SU-DHL-6 (cell line): Measurements from ENCODE around the gene MYOG.

Experiments
- H2AFZ ChIP-seq: fragments of 200-600 bp; sonication (generic); 2 replicates; pipeline ENCODE4 v1.6.1; 2014; ENCODE audit warnings: low read depth, mild to moderate bottlenecking, moderate library complexity, mixed read lengths, antibody characterized with exemption, low read length; ENCODE audit not compliant: severe bottlenecking
- H3F3A ChIP-seq: fragments of 200-600 bp; shearing (Covaris generic); 2 replicates; pipeline ENCODE4 v1.6.0; 2016; ENCODE audit warnings: antibody characterized with exemption, mild to moderate bottlenecking; ENCODE audit not compliant: insufficient read depth
- H3K27ac ChIP-seq: fragments of 200-600 bp; sonication (generic); 2 replicates; pipeline ENCODE4 v1.5.1; 2016; ENCODE audit warnings: low read depth, mild to moderate bottlenecking, low read length, moderate library complexity, mixed read lengths
- H3K27me3 ChIP-seq: fragments of 200-600 bp; sonication (generic), shearing (Covaris generic); 2 replicates; pipeline ENCODE4 v1.6.0; 2014; ENCODE audit warnings: mild to moderate bottlenecking, low read length
- H3K36me3 ChIP-seq: fragments of 200-600 bp; sonication (generic); 2 replicates; pipeline ENCODE4 v1.6.1; 2014; ENCODE audit warnings: mild to moderate bottlenecking, low read length, mixed read lengths
- H3K4me2 ChIP-seq: fragments of 300-600, 200-600 bp; shearing (Covaris generic), sonication (generic); 2 replicates; pipeline ENCODE4 v1.6.0; 2014; ENCODE audit warnings: low read length, low read depth, mild to moderate bottlenecking; ENCODE audit not compliant: poor library complexity, severe bottlenecking
- H3K4me3 ChIP-seq: fragments of 200-600 bp; sonication (generic); 2 replicates; pipeline ENCODE4 v1.5.1; 2014; ENCODE audit warnings: antibody characterized with exemption, low read length, mild to moderate bottlenecking, mixed read lengths; ENCODE audit not compliant: insufficient read depth, poor library complexity, severe bottlenecking
- H3K79me2 ChIP-seq: fragments of 200-600 bp; sonication (generic); 2 replicates; pipeline ENCODE4 v1.6.1; 2014; ENCODE audit warnings: mild to moderate bottlenecking, low read length, moderate library complexity; ENCODE audit not compliant: insufficient read depth
- H3K9ac ChIP-seq: fragments of 200-600 bp; sonication (generic); 2 replicates; pipeline ENCODE4 v1.7.0; 2014; ENCODE audit warnings: mild to moderate bottlenecking, low read length
- H3K9me2 ChIP-seq: fragments of 200-600 bp; sonication (generic); replicated peaks from 2 replicates; pipeline ENCODE4 v1.6.1; 2014; ENCODE audit warnings: low read length; ENCODE audit not compliant: insufficient read depth
- H3K9me3 ChIP-seq: fragments of 200-600 bp; sonication (generic); 2 replicates; pipeline ENCODE4 v1.6.1; 2014; ENCODE audit warnings: low read length, mixed read lengths; ENCODE audit not compliant: insufficient read depth
- H4K20me1 ChIP-seq: fragments of 200-600 bp; sonication (generic); 2 replicates; pipeline ENCODE4 v1.6.1; 2014; ENCODE audit warnings: low read depth, mild to moderate bottlenecking, antibody characterized with exemption, low read length, moderate library complexity, mixed read lengths
- CTCF ChIP-seq: fragments of 200-600 bp; sonication (generic); IDR thresholded peaks from one replicate; pipeline ENCODE4 v1.5.1; 2017; ENCODE audit warnings: antibody characterized with exemption, mild to moderate bottlenecking, low read length, moderate library complexity; ENCODE audit not compliant: insufficient read depth, poor library complexity, severe bottlenecking
- EZH2phosphoT487 ChIP-seq: fragments of 200-600 bp; sonication (generic), shearing (Covaris generic); conservative IDR thresholded peaks from 2 replicates; pipeline ENCODE4 v1.6.1; 2018; ENCODE audit warnings: mild to moderate bottlenecking, antibody characterized with exemption, low read length, moderate library complexity, mixed read lengths

The MYOG gene

GRCh38 chr1:203041351-203041932, 44.4 kb downstream of the MYOG start:
- no peak overlapping the region for H3K4me3 ChIP-seq
- no peaks in the 10 kb centered on the region for H3K79me2 ChIP-seq
- no peaks in the 10 kb centered on the region for H4K20me1 ChIP-seq
- H2AFZ ChIP-seq = no peak overlapping the region
- H3K27me3 ChIP-seq = no peaks in the 10 kb centered on the region
- no peaks in the 10 kb centered on the region for H3K9me3 ChIP-seq
- H3K27ac ChIP-seq = no peak overlapping the region
- no peak overlapping the region for H3K9ac ChIP-seq
- no peaks in the 10 kb centered on the region for H3F3A ChIP-seq
- TF ChIP-seq CTCF (no peak), EZH2phosphoT487 (no peak)
- no peaks in the 10 kb centered on the region for H3K9me2 ChIP-seq
- H3K36me3 ChIP-seq = no peaks in the 10 kb centered on the region
- H3K4me2 ChIP-seq = no peak overlapping the region

GRCh38 chr1:203040513-203041275, 45.1 kb downstream of the MYOG start:
- H3K4me3 ChIP-seq = no peak overlapping the region
- H3K9me3 ChIP-seq = no peaks in the 10 kb centered on the region
- H4K20me1 ChIP-seq = no peaks in the 10 kb centered on the region
- H3K36me3 ChIP-seq = no peaks in the 10 kb centered on the region
- no peak overlapping the region for H3K27ac ChIP-seq
- TF ChIP-seq CTCF (no peak), EZH2phosphoT487 (no peak)
- H3F3A ChIP-seq = no peaks in the 10 kb centered on the region
- H3K9me2 ChIP-seq = no peaks in the 10 kb centered on the region
- H3K4me2 ChIP-seq = no peak overlapping the region
- no peak overlapping the region for H2AFZ ChIP-seq
- H3K27me3 ChIP-seq = no peaks in the 10 kb centered on the region
- no peaks in the 10 kb centered on the region for H3K79me2 ChIP-seq
- no peak overlapping the region for H3K9ac ChIP-seq

- Histone ChIP-seq H3K79me2 (no peaks in the 10 kb centered on the region), H4K20me1 (no peaks in the 10 kb centered on the region), H2AFZ (no peak overlapping the region), H3K27ac (no peak overlapping the region), H3K9me3 (no peaks in the 10 kb centered on the region), H3K27me3 (no peaks in the 10 kb centered on the region), H3K9ac (no peak overlapping the region), H3K4me2 (no peak overlapping the region), H3K9me2 (no peaks in the 10 kb centered on the region), H3K4me3 (no peak overlapping the region), H3K36me3 (no peaks in the 10 kb centered on the region), H3F3A (no peaks in the 10 kb centered on the region)
- TF ChIP-seq EZH2phosphoT487 = no peak
- peak; percentile 6 for TF ChIP-seq CTCF
Measured at GRCh38 chr1:203039609-203040512, 46.0 kb downstream of the MYOG start.
